ENCODE measurements around the gene SAMD7.

SAMD7 gene

DNA sequence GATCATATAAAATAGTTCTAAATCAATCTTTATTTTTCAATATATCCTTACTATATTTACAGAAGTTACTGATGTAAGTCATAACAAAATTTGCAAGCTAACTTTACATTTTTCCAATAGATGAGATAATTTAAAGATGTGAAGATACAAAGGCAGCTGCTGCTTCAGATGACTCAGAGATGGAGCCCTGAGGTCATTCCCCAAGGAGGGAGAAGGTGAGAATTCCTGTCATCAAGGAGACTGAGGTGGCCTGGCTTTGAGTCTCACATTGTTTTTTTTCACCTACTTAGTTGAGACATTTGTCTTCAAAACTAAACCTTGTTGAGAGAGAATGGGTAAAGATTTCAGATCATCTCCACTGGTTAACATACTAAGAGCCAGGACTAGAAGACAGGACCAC, 3.9 kb upstream of the SAMD7 start:
- no peak for DNase-seq (ENCODE audit: extremely low read depth in 1 of 2, low read depth in 1 of 2)

DNA sequence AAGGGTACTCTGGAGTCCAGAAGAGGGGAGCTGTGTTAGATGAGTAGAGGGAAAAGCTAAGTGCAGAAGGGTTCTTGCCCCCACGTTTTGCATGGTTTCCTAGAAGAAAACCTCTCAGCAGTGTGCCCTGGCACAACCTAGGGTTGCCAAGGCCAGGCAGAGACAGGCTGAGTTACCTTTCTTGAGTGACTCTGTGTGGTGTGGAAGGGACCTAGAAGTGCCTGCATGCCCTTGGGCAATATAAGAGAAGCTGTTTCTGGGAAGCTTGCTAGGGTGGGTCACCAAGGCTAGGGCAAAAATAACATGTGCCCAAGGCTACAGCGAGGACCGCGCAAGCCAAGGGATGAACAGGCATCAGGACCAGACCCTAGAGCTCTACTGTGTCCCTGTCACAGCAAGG, 3.4 kb upstream of the SAMD7 start:
- DNase-seq (ENCODE audit: extremely low read depth in 1 of 2, low read depth in 1 of 2) = no peak

GRCh38 chr3:169913323-169913722, 2.0 kb downstream of the SAMD7 start:
- DNase-seq (ENCODE audit: extremely low read depth in 1 of 2, low read depth in 1 of 2) = no peak

DNA sequence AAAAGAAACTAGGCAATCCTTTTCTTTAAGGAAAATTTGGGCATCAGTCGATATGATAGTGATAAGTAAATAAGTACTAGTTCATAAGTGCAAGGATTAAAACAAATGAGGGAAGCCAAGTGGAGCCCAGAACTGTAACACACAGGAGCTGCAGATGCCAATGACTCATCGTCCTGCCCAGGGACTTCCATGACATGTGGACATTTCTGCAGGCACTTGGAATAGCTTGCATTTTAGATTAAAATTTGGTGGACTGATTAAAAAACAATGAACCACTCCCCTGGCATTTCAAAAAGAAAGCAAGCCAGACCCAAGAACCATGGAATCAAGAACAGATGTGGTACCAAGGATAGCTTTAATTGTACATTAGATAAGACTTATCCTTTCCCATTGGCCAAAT, 2.9 kb downstream of the SAMD7 start:
- DNase-seq (ENCODE audit: extremely low read depth in 1 of 2, low read depth in 1 of 2) = no peak

DNA sequence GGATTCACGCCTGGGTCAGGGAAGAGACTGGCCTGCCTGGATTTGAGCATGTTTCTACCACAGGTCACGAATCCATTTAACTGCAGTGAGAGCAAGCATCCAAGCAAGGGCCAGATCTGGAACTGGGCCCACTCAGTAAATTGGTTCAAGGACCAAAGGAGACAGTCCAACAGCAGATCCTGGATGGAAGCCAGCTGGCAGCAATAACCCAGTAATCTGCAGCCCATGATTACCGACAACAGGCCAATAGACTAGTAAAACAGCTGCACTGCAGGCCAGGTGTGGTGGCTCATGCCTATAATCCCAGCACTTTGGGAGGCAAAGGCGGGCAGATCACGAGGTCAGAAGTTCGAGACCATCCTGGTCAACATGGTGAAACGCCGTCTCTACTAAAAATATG, 11.8 kb downstream of the SAMD7 start:
- DNase-seq (ENCODE audit: extremely low read depth in 1 of 2, low read depth in 1 of 2) = no peak

- no peak for DNase-seq (ENCODE audit: extremely low read depth in 1 of 2, low read depth in 1 of 2)
Measured at GRCh38 chr3:169923831-169924230, 12.5 kb downstream of the SAMD7 start.

- no peak for DNase-seq (ENCODE audit: extremely low read depth in 1 of 2, low read depth in 1 of 2)
Measured at GRCh38 chr3:169929830-169930519, 18.6 kb downstream of the SAMD7 start.

- DNase-seq (ENCODE audit: extremely low read depth in 1 of 2, low read depth in 1 of 2) = no peak
Measured at GRCh38 chr3:169930843-169931242, 19.5 kb downstream of the SAMD7 start.

GRCh38 chr3:169931747-169932520, 20.6 kb downstream of the SAMD7 start:
- no peak for DNase-seq (ENCODE audit: extremely low read depth in 1 of 2, low read depth in 1 of 2)

- no peak for DNase-seq (ENCODE audit: extremely low read depth in 1 of 2, low read depth in 1 of 2)
Measured at GRCh38 chr3:169939320-169939719, 27.9 kb downstream of the SAMD7 start.

DNA sequence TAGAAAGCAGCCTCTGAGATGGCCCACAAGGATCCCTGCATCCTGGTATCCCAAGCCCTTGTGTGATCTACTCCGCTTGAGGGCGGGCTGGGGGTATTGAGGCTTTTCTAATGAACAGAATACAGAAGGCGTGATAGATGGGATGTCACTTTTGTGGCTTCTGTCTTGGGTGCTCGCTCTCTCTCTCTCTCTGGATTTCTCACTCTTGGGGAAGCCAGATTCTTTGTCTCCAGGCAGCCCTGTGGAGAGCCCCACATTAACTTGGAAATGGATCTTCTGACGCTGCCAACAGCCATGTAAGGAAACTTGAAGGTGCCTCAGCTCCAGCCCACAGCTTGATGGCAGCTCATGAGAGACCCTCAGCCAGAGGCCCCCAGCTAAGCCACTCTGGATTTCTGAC, 28.4 kb downstream of the SAMD7 start:
- no peak for DNase-seq (ENCODE audit: extremely low read depth in 1 of 2, low read depth in 1 of 2)

- DNase-seq (ENCODE audit: extremely low read depth in 1 of 2, low read depth in 1 of 2) = no peak
Measured at GRCh38 chr3:169940470-169941181, 29.3 kb downstream of the SAMD7 start.

- DNase-seq (ENCODE audit: extremely low read depth in 1 of 2, low read depth in 1 of 2) = no peak
Measured at GRCh38 chr3:169945313-169945712, 33.9 kb downstream of the SAMD7 start.

- DNase-seq (ENCODE audit: extremely low read depth in 1 of 2, low read depth in 1 of 2) = no peak
Measured at GRCh38 chr3:169946336-169946735, 35.0 kb downstream of the SAMD7 start.

GRCh38 chr3:169948559-169949448, 37.4 kb downstream of the SAMD7 start:
- DNase-seq (ENCODE audit: extremely low read depth in 1 of 2, low read depth in 1 of 2) = no peak

DNA sequence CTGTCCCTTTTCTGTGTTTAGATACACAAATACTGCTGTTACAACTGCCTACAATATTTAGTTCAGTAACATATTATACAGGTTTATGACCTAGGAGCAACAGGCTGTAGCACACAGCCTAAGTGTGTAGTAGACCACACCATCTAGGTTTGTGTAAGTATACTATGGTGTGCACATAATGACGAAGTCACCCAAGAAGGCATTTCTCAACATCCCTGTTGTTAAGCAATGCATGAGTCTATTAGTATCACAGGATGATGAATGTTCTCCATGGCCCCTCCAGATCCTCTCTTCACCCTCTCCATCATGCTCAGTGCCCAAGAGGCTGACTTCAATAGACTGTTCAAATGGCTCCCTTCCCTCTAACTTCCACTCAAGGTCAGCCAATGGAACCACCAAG, 40.7 kb downstream of the SAMD7 start:
- no peak for DNase-seq (ENCODE audit: extremely low read depth in 1 of 2, low read depth in 1 of 2)

GRCh38 chr3:169953462-169954141, 42.2 kb downstream of the SAMD7 start:
- DNase-seq (ENCODE audit: extremely low read depth in 1 of 2, low read depth in 1 of 2) = no peak

- no peak for DNase-seq (ENCODE audit: extremely low read depth in 1 of 2, low read depth in 1 of 2)
Measured at GRCh38 chr3:169954142-169954756, 42.9 kb downstream of the SAMD7 start.

- no peak for DNase-seq (ENCODE audit: extremely low read depth in 1 of 2, low read depth in 1 of 2)
Measured at GRCh38 chr3:169955406-169955805, 44.0 kb downstream of the SAMD7 start.

DNA sequence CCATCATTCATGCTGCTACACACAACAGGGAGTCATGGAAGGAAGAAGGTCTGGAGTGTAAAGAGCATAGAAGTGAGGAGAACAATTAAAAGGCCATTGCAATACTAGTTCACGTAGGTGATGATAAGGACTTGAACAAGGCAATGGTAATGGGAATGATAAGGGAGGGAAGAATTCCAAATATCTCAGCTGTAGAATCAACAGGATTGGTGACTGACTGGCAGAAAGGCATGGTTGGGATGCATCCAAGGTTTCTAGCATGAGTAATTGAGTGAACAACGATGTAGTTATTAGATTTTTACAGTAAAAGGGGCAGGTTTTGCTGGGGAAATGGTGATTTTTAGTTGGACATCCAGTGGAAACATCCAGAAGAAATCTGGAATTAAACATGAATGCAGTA, 52.8 kb downstream of the SAMD7 start:
- DNase-seq (ENCODE audit: extremely low read depth in 1 of 2, low read depth in 1 of 2) = no peak

Data from activated CD8-positive, alpha-beta memory T cell treated with anti-CD3 and anti-CD28 coated beads for 1 hour (primary cell).